Trophoblast cell (in vitro differentiated cells and primary cell): ENCODE results near the gene LRRTM4.

Source experiments
- DNase-seq, 2 donors: peaks; one replicate each; pipeline ENCODE4 v3.0.0-alpha.2; 2016
- H2AFZ ChIP-seq: 2 replicates; pipeline ENCODE4 v1.6.1; 2013; ENCODE audit warnings: low read length, moderate library complexity, mild to moderate bottlenecking; ENCODE audit not compliant: insufficient read depth, poor library complexity
- H2AK5ac ChIP-seq: 2 replicates; pipeline ENCODE4 v1.6.1; 2013; ENCODE audit warnings: mild to moderate bottlenecking, low read length
- H2BK120ac ChIP-seq: 2 replicates; pipeline ENCODE4 v1.6.1; 2013; ENCODE audit warnings: low read length, mild to moderate bottlenecking, moderate library complexity; ENCODE audit not compliant: insufficient read depth, poor library complexity
- H2BK12ac ChIP-seq: 2 replicates; pipeline ENCODE4 v1.6.1; 2013; ENCODE audit warnings: mild to moderate bottlenecking, low read length, moderate library complexity
- H2BK5ac ChIP-seq: 2 replicates; pipeline ENCODE4 v1.6.1; 2013; ENCODE audit warnings: low read length, low read depth, moderate library complexity, mild to moderate bottlenecking; ENCODE audit not compliant: poor library complexity
- H3K14ac ChIP-seq: 2 replicates; pipeline ENCODE4 v1.6.1; 2013; ENCODE audit warnings: mild to moderate bottlenecking, low read length
- H3K18ac ChIP-seq: 2 replicates; pipeline ENCODE4 v1.6.1; 2013; ENCODE audit warnings: mild to moderate bottlenecking, low read length
- H3K23ac ChIP-seq: 2 replicates; pipeline ENCODE4 v1.6.1; 2013; ENCODE audit warnings: low read length
- H3K27ac ChIP-seq: 2 replicates; pipeline ENCODE4 v1.5.1; 2013; ENCODE audit warnings: low read depth, mild to moderate bottlenecking, inconsistent platforms, low read length, moderate library complexity
- H3K27me3 ChIP-seq: 2 replicates; pipeline ENCODE4 v1.6.1; 2013; ENCODE audit warnings: inconsistent platforms, mild to moderate bottlenecking, low read length, moderate library complexity; ENCODE audit not compliant: insufficient read depth
- H3K36me3 ChIP-seq, 2 experiments: 1 replicate in 1 of 2; 2 replicates in 1 of 2; pipeline ENCODE4 v1.6.1; 2013; ENCODE audit warnings: low read length in 2 of 2, mild to moderate bottlenecking in 2 of 2, moderate library complexity in 1 of 2; ENCODE audit not compliant: insufficient read depth in 2 of 2, control insufficient read depth in 1 of 2
- H3K4ac ChIP-seq: 2 replicates; pipeline ENCODE4 v1.6.1; 2013; ENCODE audit warnings: low read depth, mild to moderate bottlenecking, low read length, moderate library complexity
- H3K4me1 ChIP-seq, 2 experiments: 1 replicate in 1 of 2; 2 replicates in 1 of 2; pipeline ENCODE4 v1.6.1; 2013; ENCODE audit warnings: low read length in 2 of 2, mild to moderate bottlenecking in 2 of 2, moderate library complexity in 1 of 2; ENCODE audit not compliant: insufficient read depth in 2 of 2, control insufficient read depth in 1 of 2
- H3K4me2 ChIP-seq: 2 replicates; pipeline ENCODE4 v1.6.1; 2013; ENCODE audit warnings: inconsistent platforms, mild to moderate bottlenecking, low read length, moderate library complexity
- H3K4me3 ChIP-seq: 2 replicates; pipeline ENCODE4 v1.5.1; 2013; ENCODE audit warnings: mild to moderate bottlenecking, low read depth, low read length, inconsistent platforms
- H3K79me1 ChIP-seq: one replicate; pipeline ENCODE4 v1.6.1; 2013; ENCODE audit warnings: low read length
- H3K79me2 ChIP-seq: 2 replicates; pipeline ENCODE4 v1.6.1; 2013; ENCODE audit warnings: low read length, mild to moderate bottlenecking; ENCODE audit not compliant: control insufficient read depth, insufficient read depth, poor library complexity
- H3K9ac ChIP-seq: 2 replicates; pipeline ENCODE4 v1.6.1; 2013; ENCODE audit warnings: mild to moderate bottlenecking, low read length
- H3K9me3 ChIP-seq: 2 replicates; pipeline ENCODE4 v1.6.1; 2013; ENCODE audit warnings: low read depth, mild to moderate bottlenecking, control low read depth, inconsistent platforms, low read length; ENCODE audit not compliant: insufficient read depth
- H4K12ac ChIP-seq: 2 replicates; pipeline ENCODE4 v1.6.1; 2013; ENCODE audit warnings: low read depth, mild to moderate bottlenecking, low read length, moderate library complexity
- H4K8ac ChIP-seq: 2 replicates; pipeline ENCODE4 v1.6.1; 2013; ENCODE audit warnings: low read depth, mild to moderate bottlenecking, low read length, moderate library complexity
- H4K91ac ChIP-seq: one replicate; pipeline ENCODE4 v1.6.1; 2013; ENCODE audit warnings: low read depth, mild to moderate bottlenecking, low read length, moderate library complexity
- WGBS: extraction: QIAGEN DNeasy Blood & Tissue Kit; methylation state at CpG from one replicate; pipeline ENCODE4 v1.1.7; 2013; ENCODE audit warnings: missing lambda C conversion rate; ENCODE audit not compliant: insufficient read length, insufficient coverage; ENCODE audit errors: extremely low coverage; 5-methylcytosine and 5-hydroxymethylcytosine counted together

LRRTM4 gene

GRCh38 chr2:76895469-76895868 lies 626.7 kb downstream of the LRRTM4 start:
- Histone ChIP-seq H2BK120ac (no peak overlapping the region), H4K8ac (no peak overlapping the region), H3K4ac (no peak overlapping the region), H3K9me3 (no peaks in the 10 kb centered on the region), H4K12ac (no peak overlapping the region), H2AK5ac (no peak overlapping the region), H3K27me3 (no peaks in the 10 kb centered on the region), H3K4me1 (no peaks in the 10 kb centered on the region), H4K91ac (no peak overlapping the region), H3K18ac (no peak overlapping the region), H2AFZ (no peak overlapping the region), H2BK5ac (no peak overlapping the region), H3K4me3 (no peak overlapping the region), H3K36me3 (no peaks in the 10 kb centered on the region), H3K79me1 (no peaks in the 10 kb centered on the region), H3K14ac (no peak overlapping the region), H3K79me2 (no peaks in the 10 kb centered on the region), H3K9ac (no peak overlapping the region), H3K23ac (no peak overlapping the region), H3K4me2 (no peak overlapping the region), H2BK12ac (no peak overlapping the region), H3K27ac (no peak overlapping the region)
- peak; percentile 81 to 94 for DNase-seq
- no CpG with 5 or more reads among the region's 6 CpGs for WGBS

GRCh38 chr2:76870581-76870980 lies 651.6 kb downstream of the LRRTM4 start:
- Histone ChIP-seq H3K27ac (no peak overlapping the region), H2BK120ac (no peak overlapping the region), H3K4me2 (no peak overlapping the region), H2BK12ac (no peak overlapping the region), H3K79me1 (no peaks in the 10 kb centered on the region), H4K91ac (no peak overlapping the region), H3K9me3 (no peaks in the 10 kb centered on the region), H3K79me2 (no peaks in the 10 kb centered on the region), H3K4me1 (no peaks in the 10 kb centered on the region), H3K36me3 (no peaks in the 10 kb centered on the region), H2BK5ac (no peak overlapping the region), H2AK5ac (no peak overlapping the region), H3K14ac (no peak overlapping the region), H3K9ac (no peak overlapping the region), H3K23ac (no peak overlapping the region), H2AFZ (no peak overlapping the region), H3K18ac (no peak overlapping the region), H3K4me3 (no peak overlapping the region), H3K27me3 (no peaks in the 10 kb centered on the region), H3K4ac (no peak overlapping the region), H4K8ac (no peak overlapping the region), H4K12ac (no peak overlapping the region)
- no peak for DNase-seq
- WGBS: no CpG with 5 or more reads among the region's 1 CpG

DNA sequence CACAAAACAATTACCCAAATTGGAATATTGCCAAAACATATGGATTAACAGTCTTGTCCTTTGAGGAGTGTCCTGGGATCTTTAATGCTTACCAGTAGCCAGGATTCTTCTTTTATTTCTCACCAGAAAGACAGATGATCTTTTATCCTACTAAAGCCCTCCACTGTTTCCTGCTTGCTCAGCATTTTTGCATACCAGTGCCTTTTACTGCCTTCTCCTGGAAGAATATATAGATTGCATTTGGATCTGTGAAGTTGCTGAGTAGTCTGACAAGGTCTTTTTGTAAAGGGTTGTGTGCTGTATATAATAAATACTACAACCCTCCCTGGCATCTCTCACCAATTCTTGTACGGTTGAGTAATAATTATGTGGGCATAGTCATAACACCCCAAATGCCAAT lies 652.2 kb downstream of the LRRTM4 start:
- no peaks in the 10 kb centered on the region for H3K79me2 ChIP-seq
- H4K91ac ChIP-seq: no peak overlapping the region
- no peak overlapping the region for H4K12ac ChIP-seq
- no peaks in the 10 kb centered on the region for H3K36me3 ChIP-seq
- H3K23ac ChIP-seq: no peak overlapping the region
- DNase-seq: no peak
- no CpG with 5 or more reads among the region's 1 CpG for WGBS
- H3K27me3 ChIP-seq: no peaks in the 10 kb centered on the region
- H3K4me3 ChIP-seq: no peak overlapping the region
- H3K9me3 ChIP-seq: no peaks in the 10 kb centered on the region
- no peak overlapping the region for H2AK5ac ChIP-seq
- H3K4ac ChIP-seq: no peak overlapping the region
- no peak overlapping the region for H3K27ac ChIP-seq
- no peaks in the 10 kb centered on the region for H3K4me1 ChIP-seq
- no peak overlapping the region for H2BK120ac ChIP-seq
- no peak overlapping the region for H4K8ac ChIP-seq
- no peak overlapping the region for H3K9ac ChIP-seq
- H3K79me1 ChIP-seq: no peaks in the 10 kb centered on the region
- no peak overlapping the region for H2BK5ac ChIP-seq
- no peak overlapping the region for H2BK12ac ChIP-seq
- no peak overlapping the region for H2AFZ ChIP-seq
- no peak overlapping the region for H3K14ac ChIP-seq
- no peak overlapping the region for H3K18ac ChIP-seq
- no peak overlapping the region for H3K4me2 ChIP-seq

- H3K79me2 ChIP-seq: no peaks in the 10 kb centered on the region
- no peak overlapping the region for H4K8ac ChIP-seq
- H4K91ac ChIP-seq: no peak overlapping the region
- H2BK120ac ChIP-seq: no peak overlapping the region
- DNase-seq: no peak
- H3K4me1 ChIP-seq: no peaks in the 10 kb centered on the region
- H2BK12ac ChIP-seq: no peak overlapping the region
- H2BK5ac ChIP-seq: no peak overlapping the region
- no peak overlapping the region for H3K23ac ChIP-seq
- no peaks in the 10 kb centered on the region for H3K79me1 ChIP-seq
- no peak overlapping the region for H3K18ac ChIP-seq
- no peaks in the 10 kb centered on the region for H3K9me3 ChIP-seq
- no peak overlapping the region for H3K9ac ChIP-seq
- no peak overlapping the region for H3K4me3 ChIP-seq
- no peak overlapping the region for H3K27ac ChIP-seq
- no peaks in the 10 kb centered on the region for H3K36me3 ChIP-seq
- H3K27me3 ChIP-seq: no peaks in the 10 kb centered on the region
- H4K12ac ChIP-seq: no peak overlapping the region
- H2AK5ac ChIP-seq: no peak overlapping the region
- H3K4me2 ChIP-seq: no peak overlapping the region
- H3K14ac ChIP-seq: no peak overlapping the region
- H2AFZ ChIP-seq: no peak overlapping the region
- no CpG with 5 or more reads among the region's 2 CpGs for WGBS
- H3K4ac ChIP-seq: no peak overlapping the region
Measured at GRCh38 chr2:76867854-76868253, 654.3 kb downstream of the LRRTM4 start.
